Activated T-helper 17 cell treated with anti-CD3 and anti-CD28 coated beads, Interleukin-2, amount 50 U/mL, for 72 hours (primary cell): ENCODE data around the gene KCNJ1. TPM values are rescaled to one million over a fixed set of nuclear protein-coding genes. Genes with fewer than 3 reads are reported as not detected.

ENCODE experiments used
- ATAC-seq: fragments of 150-1000 bp; cut with Tn5 transposase; replicated peaks from 2 replicates; pipeline ENCODE4 v1.10.0; 2021; ENCODE audit warnings: mild to moderate bottlenecking, moderate library complexity
- H3K27ac Mint-ChIP-seq: one replicate; pipeline ENCODE4 v1.8.0; 2022; ENCODE audit warnings: mixed read lengths
- H3K27me3 Mint-ChIP-seq: one replicate; pipeline ENCODE4 v1.8.0; 2022; ENCODE audit warnings: mixed read lengths
- H3K36me3 Mint-ChIP-seq: one replicate; pipeline ENCODE4 v1.8.0; 2022; ENCODE audit warnings: low read depth, mild to moderate bottlenecking, mixed read lengths
- H3K4me1 Mint-ChIP-seq: one replicate; pipeline ENCODE4 v1.8.0; 2022; ENCODE audit warnings: mixed read lengths
- H3K4me3 Mint-ChIP-seq: one replicate; pipeline ENCODE4 v1.8.0; 2022; ENCODE audit warnings: mild to moderate bottlenecking, mixed read lengths
- H3K9me3 Mint-ChIP-seq: one replicate; pipeline ENCODE4 v1.8.0; 2022; ENCODE audit warnings: mixed read lengths
- total RNA-seq, 2 donors: library from RNA; stranded (reverse); gene quantifications; one replicate each; pipeline ENCODE4 v1.2.3, GENCODE V29; 2022

The KCNJ1 gene
- total RNA-seq, 2 donors from 2014 or later, result not detected

- Mint-ChIP-seq H3K9me3 (no peaks in the 10 kb centered on the region), H3K27ac (no peak overlapping the region), H3K4me3 (no peak overlapping the region), H3K27me3 (peaks cover 21% of the 10 kb centered on the region), H3K36me3 (no peaks in the 10 kb centered on the region), H3K4me1 (no peaks in the 10 kb centered on the region)
- ATAC-seq, result no peak
Measured at GRCh38 chr11:128879817-128880216, 12.7 kb upstream of the KCNJ1 start.

DNA sequence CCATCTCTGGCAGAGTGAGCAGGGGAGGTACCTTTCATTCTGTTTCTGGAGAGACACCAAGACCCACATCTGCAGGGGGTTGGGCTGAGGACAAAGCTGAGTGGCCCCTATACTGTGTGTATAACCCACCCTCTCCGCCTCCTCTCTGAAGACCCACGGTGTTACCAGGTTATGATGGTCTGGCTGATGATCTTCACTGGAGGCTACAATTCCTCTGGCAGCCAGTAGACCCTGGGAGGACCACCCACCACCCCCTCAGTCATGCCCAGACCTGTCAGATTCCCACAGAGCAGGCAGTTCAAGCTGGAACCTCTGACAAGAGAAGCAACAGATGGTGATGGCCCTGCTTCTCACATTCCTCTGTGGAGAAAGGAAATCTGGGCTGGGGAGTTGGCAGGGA lies 11.4 kb upstream of the KCNJ1 start:
- H3K9me3 Mint-ChIP-seq, result no peaks in the 10 kb centered on the region
- no peak overlapping the region for H3K4me3 Mint-ChIP-seq
- ATAC-seq, result no peak
- H3K4me1 Mint-ChIP-seq, result no peaks in the 10 kb centered on the region
- H3K27me3 Mint-ChIP-seq, result peaks cover 18% of the 10 kb centered on the region
- no peak overlapping the region for H3K27ac Mint-ChIP-seq
- no peaks in the 10 kb centered on the region for H3K36me3 Mint-ChIP-seq

GRCh38 chr11:128877726-128878125 lies 10.6 kb upstream of the KCNJ1 start:
- ATAC-seq, result no peak
- peaks cover 11% of the 10 kb centered on the region for H3K27me3 Mint-ChIP-seq
- H3K9me3 Mint-ChIP-seq, result no peaks in the 10 kb centered on the region
- H3K4me1 Mint-ChIP-seq, result no peaks in the 10 kb centered on the region
- H3K36me3 Mint-ChIP-seq, result no peaks in the 10 kb centered on the region
- H3K4me3 Mint-ChIP-seq, result no peak overlapping the region
- no peak overlapping the region for H3K27ac Mint-ChIP-seq

DNA sequence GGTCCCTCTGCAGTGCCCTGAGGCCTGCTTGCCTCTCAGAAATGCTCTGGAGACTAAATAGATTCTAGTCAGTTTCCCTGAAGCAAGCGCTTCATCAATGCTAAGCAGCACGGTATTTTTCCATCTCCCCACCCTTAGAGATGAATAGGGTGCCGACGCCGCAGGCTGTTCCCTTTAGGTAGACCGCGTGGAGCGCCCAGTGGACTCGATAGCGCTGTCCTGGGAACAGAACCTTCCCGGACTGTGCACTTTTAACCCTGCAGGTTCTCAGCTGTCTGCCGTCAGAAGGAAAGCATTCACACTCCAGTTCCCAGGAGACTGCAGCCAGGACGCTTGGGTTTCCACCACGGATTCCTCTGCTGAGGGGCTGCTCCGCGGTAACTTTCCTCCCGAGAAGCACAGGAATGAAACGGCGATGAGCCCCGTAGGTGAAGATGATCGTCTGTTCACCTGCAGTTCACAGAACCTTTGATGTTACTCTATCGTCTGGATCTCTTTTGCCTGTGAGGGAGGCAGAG lies 9.1 kb upstream of the KCNJ1 start:
- no peaks in the 10 kb centered on the region for H3K4me1 Mint-ChIP-seq
- no peaks in the 10 kb centered on the region for H3K36me3 Mint-ChIP-seq
- no peak overlapping the region for H3K27ac Mint-ChIP-seq
- H3K9me3 Mint-ChIP-seq, result no peaks in the 10 kb centered on the region
- H3K27me3 Mint-ChIP-seq, result peaks cover 4% of the 10 kb centered on the region
- ATAC-seq, result no peak
- H3K4me3 Mint-ChIP-seq, result no peak overlapping the region

GRCh38 chr11:128874427-128874826 lies 7.3 kb upstream of the KCNJ1 start:
- Mint-ChIP-seq H3K27me3 (peaks cover 3% of the 10 kb centered on the region), H3K4me3 (no peak overlapping the region), H3K4me1 (no peaks in the 10 kb centered on the region), H3K36me3 (no peaks in the 10 kb centered on the region), H3K27ac (no peak overlapping the region), H3K9me3 (no peaks in the 10 kb centered on the region)
- ATAC-seq, result no peak

- ATAC-seq, result no peak
- Mint-ChIP-seq H3K4me1 (no peaks in the 10 kb centered on the region), H3K27ac (no peak overlapping the region), H3K27me3 (peaks cover 3% of the 10 kb centered on the region), H3K9me3 (no peaks in the 10 kb centered on the region), H3K4me3 (no peak overlapping the region), H3K36me3 (no peaks in the 10 kb centered on the region)
Measured at GRCh38 chr11:128872594-128872993, 5.5 kb upstream of the KCNJ1 start.

DNA sequence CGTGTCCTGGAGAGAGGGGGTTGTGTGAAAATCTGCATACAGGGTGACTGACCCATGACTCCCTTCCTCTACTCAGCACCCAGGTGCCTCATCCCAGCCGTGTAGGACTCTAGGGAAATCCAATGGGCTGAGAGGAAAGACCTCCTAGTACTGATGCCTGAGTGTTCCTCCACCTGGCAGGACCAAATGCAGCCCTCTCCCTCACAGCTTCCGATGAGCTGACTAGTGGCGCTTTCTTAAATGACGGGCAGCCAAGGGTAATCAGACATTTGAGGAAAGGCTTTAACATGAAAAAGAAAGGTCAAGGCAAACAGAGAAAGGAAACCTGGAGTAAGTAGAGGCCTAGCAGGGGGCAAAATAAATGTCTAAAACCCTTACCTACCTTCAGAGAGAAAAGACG lies 5.0 kb upstream of the KCNJ1 start:
- Mint-ChIP-seq H3K27ac (no peak overlapping the region), H3K9me3 (no peaks in the 10 kb centered on the region), H3K27me3 (peaks cover 3% of the 10 kb centered on the region), H3K36me3 (no peaks in the 10 kb centered on the region), H3K4me3 (no peak overlapping the region), H3K4me1 (no peaks in the 10 kb centered on the region)
- no peak for ATAC-seq

- no peak overlapping the region for H3K27ac Mint-ChIP-seq
- H3K27me3 Mint-ChIP-seq, result peaks cover 3% of the 10 kb centered on the region
- H3K4me3 Mint-ChIP-seq, result no peak overlapping the region
- no peaks in the 10 kb centered on the region for H3K36me3 Mint-ChIP-seq
- no peaks in the 10 kb centered on the region for H3K9me3 Mint-ChIP-seq
- no peaks in the 10 kb centered on the region for H3K4me1 Mint-ChIP-seq
- no peak for ATAC-seq
Measured at GRCh38 chr11:128871168-128871610, 4.1 kb upstream of the KCNJ1 start.

GRCh38 chr11:128868841-128869671 lies 2.0 kb upstream of the KCNJ1 start:
- H3K27me3 Mint-ChIP-seq, result no peaks in the 10 kb centered on the region
- H3K4me1 Mint-ChIP-seq, result no peaks in the 10 kb centered on the region
- no peaks in the 10 kb centered on the region for H3K36me3 Mint-ChIP-seq
- no peaks in the 10 kb centered on the region for H3K9me3 Mint-ChIP-seq
- ATAC-seq, result peak; percentile 64
- H3K27ac Mint-ChIP-seq, result no peak overlapping the region
- no peak overlapping the region for H3K4me3 Mint-ChIP-seq

DNA sequence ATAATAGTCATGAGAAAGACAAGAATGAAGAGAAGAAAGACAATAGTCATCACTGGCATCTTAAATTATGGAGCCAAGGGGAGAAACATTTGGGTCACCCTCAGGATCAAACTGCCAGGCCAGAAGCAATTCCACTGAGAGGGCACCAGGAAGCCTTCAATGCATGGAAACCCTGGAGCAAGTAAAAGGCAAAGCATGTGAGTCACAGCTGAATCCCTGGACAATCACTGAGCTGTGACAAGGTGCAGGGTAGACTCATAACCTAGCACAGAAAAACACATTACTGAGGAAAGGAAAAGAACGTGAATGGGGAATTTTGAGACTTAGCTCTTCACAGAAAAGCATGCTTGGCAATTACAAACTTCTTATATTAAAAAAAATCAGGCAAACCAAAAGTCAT lies 1.6 kb downstream of the KCNJ1 start:
- Mint-ChIP-seq H3K9me3 (no peaks in the 10 kb centered on the region), H3K27ac (no peak overlapping the region), H3K4me3 (no peak overlapping the region), H3K4me1 (no peaks in the 10 kb centered on the region), H3K27me3 (no peaks in the 10 kb centered on the region), H3K36me3 (no peaks in the 10 kb centered on the region)
- ATAC-seq, result no peak

DNA sequence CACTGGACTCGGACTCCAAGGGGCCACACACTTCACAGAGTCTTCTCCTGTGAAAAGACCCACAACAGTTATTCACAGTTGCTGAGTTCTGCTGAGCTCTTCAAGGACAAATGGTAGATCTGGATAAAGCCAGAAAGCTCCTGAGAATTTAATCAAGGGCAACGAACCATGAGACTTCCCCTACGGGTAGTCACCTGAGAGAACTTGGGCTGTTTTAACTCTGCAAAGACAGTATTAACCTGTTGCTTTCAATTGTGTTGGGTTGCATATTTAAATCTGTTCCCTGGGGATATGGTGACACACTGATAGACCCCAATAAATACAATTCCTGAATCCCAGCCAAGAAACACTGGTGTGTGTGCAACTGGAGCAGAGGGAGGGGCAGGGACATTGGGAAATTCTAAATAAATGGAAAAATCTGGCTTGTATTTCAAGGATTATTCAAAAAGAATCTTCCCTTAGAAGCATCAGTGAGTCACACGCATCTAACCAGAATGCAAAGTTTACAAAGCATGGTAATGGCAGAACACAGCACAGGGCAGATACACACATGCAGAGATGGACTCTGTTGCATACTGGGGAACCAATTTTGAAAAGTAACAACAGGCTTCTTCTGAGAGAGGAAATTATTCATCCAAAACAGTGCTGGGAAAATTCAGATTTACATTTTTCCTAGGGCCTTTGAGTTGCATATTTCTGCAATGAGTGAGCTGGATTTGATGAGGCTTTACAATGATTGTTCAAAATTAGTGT lies 4.0 kb downstream of the KCNJ1 start:
- Mint-ChIP-seq H3K27ac (no peak overlapping the region), H3K4me3 (no peak overlapping the region), H3K36me3 (no peaks in the 10 kb centered on the region), H3K27me3 (no peaks in the 10 kb centered on the region), H3K4me1 (peaks cover 5% of the 10 kb centered on the region), H3K9me3 (no peaks in the 10 kb centered on the region)
- ATAC-seq, result no peak

GRCh38 chr11:128862406-128862805 lies 4.7 kb downstream of the KCNJ1 start:
- Mint-ChIP-seq H3K27me3 (no peaks in the 10 kb centered on the region), H3K36me3 (no peaks in the 10 kb centered on the region), H3K9me3 (no peaks in the 10 kb centered on the region), H3K4me1 (peaks cover 5% of the 10 kb centered on the region), H3K27ac (no peak overlapping the region), H3K4me3 (no peak overlapping the region)
- no peak for ATAC-seq

- Mint-ChIP-seq H3K27me3 (no peaks in the 10 kb centered on the region), H3K27ac (no peak overlapping the region), H3K36me3 (no peaks in the 10 kb centered on the region), H3K4me1 (peaks cover 5% of the 10 kb centered on the region), H3K9me3 (no peaks in the 10 kb centered on the region), H3K4me3 (no peak overlapping the region)
- no peak for ATAC-seq
Measured at GRCh38 chr11:128860571-128861361, 6.3 kb downstream of the KCNJ1 start.
